Neuron (in vitro differentiated cells): Measurements from ENCODE around the gene LRCH3.
"Not testable (repeated sequence)": the region's sequence is repeated elsewhere in the genome, so short reads cannot be mapped to it uniquely, and the experiment has no call there.

Experiments used
- H2AFZ ChIP-seq: one replicate; pipeline ENCODE4 v1.6.1; 2013; ENCODE audit warnings: low read depth, mild to moderate bottlenecking, inconsistent platforms, low read length, moderate library complexity
- H3K27me3 ChIP-seq: one replicate; pipeline ENCODE4 v1.6.1; 2013; ENCODE audit warnings: low read length; ENCODE audit not compliant: insufficient read depth
- H3K36me3 ChIP-seq: one replicate; pipeline ENCODE4 v1.6.1; 2013; ENCODE audit warnings: low read length; ENCODE audit not compliant: insufficient read depth
- H3K4me1 ChIP-seq: one replicate; pipeline ENCODE4 v1.6.1; 2013; ENCODE audit warnings: low read length; ENCODE audit not compliant: insufficient read depth
- H3K4me3 ChIP-seq: 2 replicates; pipeline ENCODE4 v1.5.1; 2013; ENCODE audit warnings: mild to moderate bottlenecking, low read length, moderate library complexity
- H3K9me3 ChIP-seq: one replicate; pipeline ENCODE4 v1.6.1; 2013; ENCODE audit warnings: low read length

LRCH3 gene

GRCh38 chr3:197858598-197858997, 67.5 kb downstream of the LRCH3 start:
- H3K36me3 ChIP-seq: peaks cover 49% of the 10 kb centered on the region
- peaks cover 15% of the 10 kb centered on the region for H3K4me1 ChIP-seq
- H3K4me3 ChIP-seq: no peak overlapping the region

DNA sequence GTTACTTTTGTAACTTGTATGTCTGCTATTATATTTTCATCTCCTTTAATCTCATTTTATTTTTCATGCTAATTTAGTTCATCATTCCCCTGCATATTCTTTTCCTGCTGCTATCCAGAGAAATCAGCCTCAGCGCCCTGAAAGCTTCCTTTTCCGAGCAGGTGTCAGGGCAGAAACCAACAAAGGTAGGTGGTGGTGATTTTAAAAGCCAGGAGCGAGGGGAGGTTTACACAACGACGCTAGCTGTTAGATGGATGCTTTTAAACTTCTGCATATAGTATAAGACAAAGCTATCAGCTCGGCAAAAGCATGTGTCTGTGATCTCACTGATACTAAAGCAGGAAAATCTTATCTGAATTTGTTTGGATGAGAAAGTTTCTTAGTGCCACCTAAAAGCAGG, 75.0 kb downstream of the LRCH3 start:
- H3K27me3 ChIP-seq: no peaks in the 10 kb centered on the region
- H3K4me3 ChIP-seq: no peak overlapping the region
- H2AFZ ChIP-seq: no peak overlapping the region
- peaks cover 47% of the 10 kb centered on the region for H3K36me3 ChIP-seq
- H3K9me3 ChIP-seq: no peaks in the 10 kb centered on the region
- no peaks in the 10 kb centered on the region for H3K4me1 ChIP-seq

More at GRCh38 chr3:197858598-197858997, 67.5 kb downstream of the LRCH3 start:
- no peak overlapping the region for H2AFZ ChIP-seq
- H3K9me3 ChIP-seq: peaks cover 15% of the 10 kb centered on the region
- H3K27me3 ChIP-seq: no peaks in the 10 kb centered on the region

DNA sequence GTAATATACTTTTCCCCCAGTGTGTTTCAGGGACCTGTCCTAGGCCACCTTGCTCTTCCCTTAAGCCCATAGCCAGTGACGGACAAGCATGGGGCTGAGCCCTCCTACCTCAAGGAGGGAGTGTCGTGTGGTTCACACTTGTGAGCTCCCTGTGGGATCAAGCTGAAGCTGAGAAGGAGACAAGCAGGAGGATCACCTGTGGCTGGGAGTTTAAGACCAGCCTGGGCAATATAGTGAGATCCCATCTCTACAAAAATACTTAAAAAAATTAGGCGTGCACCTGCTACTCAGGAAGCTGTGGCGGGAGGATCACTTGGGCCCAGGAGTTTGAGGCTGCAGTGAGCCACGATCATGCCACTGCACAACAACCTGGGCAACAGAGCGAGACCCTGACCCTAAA, 82.3 kb downstream of the LRCH3 start:
- Histone ChIP-seq H3K4me3 (no peak overlapping the region), H2AFZ (no peak overlapping the region), H3K9me3 (peaks cover 13% of the 10 kb centered on the region), H3K27me3 (no peaks in the 10 kb centered on the region), H3K36me3 (peaks cover 69% of the 10 kb centered on the region), H3K4me1 (no peaks in the 10 kb centered on the region)

GRCh38 chr3:197874064-197874463, 83.0 kb downstream of the LRCH3 start:
- Histone ChIP-seq H3K4me3 (no peak overlapping the region), H3K27me3 (no peaks in the 10 kb centered on the region), H3K4me1 (no peaks in the 10 kb centered on the region), H2AFZ (no peak overlapping the region), H3K9me3 (peaks cover 16% of the 10 kb centered on the region), H3K36me3 (peaks cover 68% of the 10 kb centered on the region)

GRCh38 chr3:197874653-197875052, 83.6 kb downstream of the LRCH3 start:
- Histone ChIP-seq H3K4me1 (no peaks in the 10 kb centered on the region), H3K9me3 (peaks cover 16% of the 10 kb centered on the region), H2AFZ (no peak overlapping the region), H3K36me3 (peaks cover 68% of the 10 kb centered on the region), H3K27me3 (no peaks in the 10 kb centered on the region), H3K4me3 (no peak overlapping the region)

DNA sequence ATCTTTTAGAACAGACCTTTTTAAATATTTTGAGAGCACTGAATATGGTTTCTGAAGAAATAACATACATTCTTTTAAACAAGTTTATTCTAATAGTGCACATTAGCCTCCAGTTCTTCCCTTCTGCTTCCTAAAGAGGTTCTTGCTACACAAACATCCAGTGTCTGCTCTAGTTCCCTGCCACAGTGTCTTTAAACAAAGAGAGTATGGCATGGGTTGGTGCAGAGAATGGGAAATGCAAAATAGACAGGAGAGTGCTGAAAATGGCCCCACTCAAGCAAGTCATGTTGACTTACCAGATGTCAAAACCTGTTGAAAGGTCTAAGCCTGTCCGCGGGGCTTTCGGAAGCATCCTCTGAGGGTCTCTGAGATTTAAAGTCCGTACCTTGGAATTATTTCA, 86.8 kb downstream of the LRCH3 start:
- Histone ChIP-seq H3K27me3 (no peaks in the 10 kb centered on the region), H3K4me1 (peaks cover 28% of the 10 kb centered on the region), H2AFZ (no peak overlapping the region), H3K9me3 (peaks cover 14% of the 10 kb centered on the region), H3K36me3 (peaks cover 41% of the 10 kb centered on the region), H3K4me3 (no peak overlapping the region)

GRCh38 chr3:197878427-197878826, 87.4 kb downstream of the LRCH3 start:
- H3K27me3 ChIP-seq: no peaks in the 10 kb centered on the region
- H3K9me3 ChIP-seq: peaks cover 11% of the 10 kb centered on the region
- no peak overlapping the region for H3K4me3 ChIP-seq
- H3K4me1 ChIP-seq: peaks cover 29% of the 10 kb centered on the region
- no peak overlapping the region for H2AFZ ChIP-seq
- peaks cover 39% of the 10 kb centered on the region for H3K36me3 ChIP-seq

DNA sequence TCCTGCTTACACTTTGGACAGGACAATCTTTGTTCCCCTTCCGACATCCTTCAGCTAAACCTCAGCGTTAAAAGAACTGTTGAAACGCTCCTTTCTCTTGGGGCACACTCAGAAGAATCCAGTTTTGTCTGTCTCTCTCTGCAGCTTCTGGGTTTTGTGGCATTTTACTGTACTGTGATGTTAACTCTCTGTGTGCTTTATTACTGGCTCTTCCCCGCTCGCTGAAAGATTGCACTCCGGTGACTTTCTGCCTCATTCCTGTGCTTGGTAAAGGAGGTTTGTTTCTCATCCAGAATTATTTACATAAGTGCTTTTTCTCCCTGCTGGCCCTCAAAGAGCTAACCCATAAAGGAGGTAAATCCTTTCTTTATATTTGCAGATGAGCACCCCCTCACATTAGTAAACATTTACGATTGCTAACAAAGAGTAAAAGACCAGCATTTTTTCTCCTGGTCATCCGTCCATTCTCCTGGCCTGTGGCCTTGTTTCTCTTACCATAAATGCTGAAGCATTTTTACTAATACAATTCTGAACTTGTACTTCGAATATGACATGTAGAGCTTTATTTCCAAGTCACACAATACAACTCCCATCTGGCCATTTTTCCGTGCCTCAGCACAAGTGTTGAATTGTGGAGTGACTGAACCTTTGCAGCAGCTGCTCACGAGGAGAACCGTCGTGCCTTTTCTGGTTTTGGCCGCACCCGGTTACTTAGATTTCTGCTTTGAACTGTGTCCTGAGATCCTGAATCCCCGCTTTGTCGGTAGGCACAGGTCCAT, 89.6 kb downstream of the LRCH3 start:
- Histone ChIP-seq H3K27me3 (no peaks in the 10 kb centered on the region), H3K4me1 (peaks cover 30% of the 10 kb centered on the region), H2AFZ (no peak overlapping the region), H3K4me3 (no peak overlapping the region), H3K36me3 (peaks cover 30% of the 10 kb centered on the region), H3K9me3 (peaks cover 3% of the 10 kb centered on the region)

GRCh38 chr3:197881270-197881969, 90.4 kb downstream of the LRCH3 start:
- Histone ChIP-seq H3K9me3 (peaks cover 3% of the 10 kb centered on the region), H3K4me1 (peaks cover 30% of the 10 kb centered on the region), H3K36me3 (peaks cover 26% of the 10 kb centered on the region), H3K27me3 (no peaks in the 10 kb centered on the region), H3K4me3 (peak overlapping the region; percentile 13), H2AFZ (no peak overlapping the region)

DNA sequence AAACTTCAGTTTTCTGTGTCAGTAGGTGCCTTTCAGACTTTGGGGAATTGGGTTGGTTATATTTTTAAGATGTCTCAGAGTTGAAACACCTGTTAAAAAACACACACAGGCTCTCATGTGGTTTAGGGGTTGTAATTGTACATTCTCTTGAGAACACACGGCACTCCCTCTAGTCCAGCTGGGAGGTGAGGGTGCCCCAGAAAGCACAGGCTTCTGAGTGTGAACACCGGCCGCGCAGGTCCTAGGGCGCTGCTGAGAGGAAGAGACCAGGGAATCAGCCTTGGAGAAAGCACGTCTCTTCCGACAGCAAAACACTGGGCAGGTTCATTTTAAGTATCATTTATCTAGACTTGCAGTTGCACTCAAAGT, 90.9 kb downstream of the LRCH3 start:
- H3K27me3 ChIP-seq: no peaks in the 10 kb centered on the region
- peaks cover 3% of the 10 kb centered on the region for H3K9me3 ChIP-seq
- peaks cover 33% of the 10 kb centered on the region for H3K4me1 ChIP-seq
- peaks cover 23% of the 10 kb centered on the region for H3K36me3 ChIP-seq
- H2AFZ ChIP-seq: no peak overlapping the region
- no peak overlapping the region for H3K4me3 ChIP-seq

- Histone ChIP-seq H3K36me3 (peaks cover 21% of the 10 kb centered on the region), H3K9me3 (peaks cover 3% of the 10 kb centered on the region), H2AFZ (no peak overlapping the region), H3K4me3 (no peak overlapping the region), H3K4me1 (peaks cover 35% of the 10 kb centered on the region), H3K27me3 (no peaks in the 10 kb centered on the region)
Measured at GRCh38 chr3:197882586-197882985, 91.5 kb downstream of the LRCH3 start.

- Histone ChIP-seq H3K4me1 (peaks cover 44% of the 10 kb centered on the region), H2AFZ (no peak overlapping the region), H3K9me3 (peaks cover 1% of the 10 kb centered on the region), H3K36me3 (peaks cover 13% of the 10 kb centered on the region), H3K4me3 (no peak overlapping the region), H3K27me3 (no peaks in the 10 kb centered on the region)
Measured at GRCh38 chr3:197883541-197883940, 92.5 kb downstream of the LRCH3 start.

DNA sequence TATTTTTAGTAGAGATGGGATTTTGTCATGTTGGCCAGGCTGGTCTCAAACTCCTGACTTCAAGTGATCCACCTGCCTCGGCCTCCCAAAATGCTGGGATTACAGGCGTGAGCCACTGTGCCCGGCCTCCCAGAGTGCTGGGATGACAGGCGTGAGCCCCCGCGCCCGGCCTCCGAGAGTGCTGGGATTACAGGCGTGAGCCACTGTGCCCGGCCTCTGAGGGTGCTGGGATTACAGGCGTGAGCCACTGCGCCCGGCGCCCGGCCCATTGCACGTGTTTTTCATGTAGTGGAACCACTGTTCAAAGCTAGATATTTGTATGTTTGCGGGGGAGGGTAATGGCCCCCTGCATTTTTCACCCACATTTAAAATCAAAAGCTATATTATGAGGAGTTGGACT, 93.3 kb downstream of the LRCH3 start:
- H3K4me1 ChIP-seq: peaks cover 52% of the 10 kb centered on the region
- not testable (repeated sequence) for H3K9me3 ChIP-seq, H3K4me3 ChIP-seq, H2AFZ ChIP-seq, H3K27me3 ChIP-seq
- peaks cover 11% of the 10 kb centered on the region for H3K36me3 ChIP-seq
